ENCODE data around the gene ADAMTS13. TPM values are rescaled to one million over a fixed set of nuclear protein-coding genes. Genes with fewer than 3 reads are reported as not detected.

Gene ADAMTS13
- total RNA-seq, 4 donors from 2014 or later = 1.0 to 2.2 (median 1.4) TPM

DNA sequence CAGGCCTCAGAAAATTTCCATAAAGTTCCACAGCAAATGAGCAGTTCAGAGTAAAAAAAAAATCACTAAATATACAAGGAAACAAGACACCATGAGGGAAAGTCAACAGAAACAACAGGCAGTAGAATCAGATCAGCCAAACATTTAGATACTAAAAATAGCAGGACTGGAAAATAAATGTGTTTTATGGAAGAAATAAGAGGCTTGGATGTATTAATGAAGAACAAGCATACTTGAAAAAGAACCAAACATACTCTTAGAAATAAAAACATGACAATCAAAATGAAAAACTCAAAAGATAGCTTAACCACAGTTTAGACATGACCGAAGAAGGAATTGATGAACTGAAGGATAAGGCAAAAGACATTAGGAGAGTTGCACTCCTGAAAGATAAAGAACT lies 79.9 kb downstream of the ADAMTS13 start:
- peaks cover 0 to 6% (median 3%) of the 10 kb centered on the region in 3 donors for H3K9me3 ChIP-seq
- in situ Hi-C loops (cut with MboI; ENCODE audit: low sequenced_read_pairs in 4 of 4) (no loop called here), intact Hi-C loops (cut with DNase I; ENCODE audit: low total_unique reads) (no loop called here)
- TF ChIP-seq, protein P1, sequence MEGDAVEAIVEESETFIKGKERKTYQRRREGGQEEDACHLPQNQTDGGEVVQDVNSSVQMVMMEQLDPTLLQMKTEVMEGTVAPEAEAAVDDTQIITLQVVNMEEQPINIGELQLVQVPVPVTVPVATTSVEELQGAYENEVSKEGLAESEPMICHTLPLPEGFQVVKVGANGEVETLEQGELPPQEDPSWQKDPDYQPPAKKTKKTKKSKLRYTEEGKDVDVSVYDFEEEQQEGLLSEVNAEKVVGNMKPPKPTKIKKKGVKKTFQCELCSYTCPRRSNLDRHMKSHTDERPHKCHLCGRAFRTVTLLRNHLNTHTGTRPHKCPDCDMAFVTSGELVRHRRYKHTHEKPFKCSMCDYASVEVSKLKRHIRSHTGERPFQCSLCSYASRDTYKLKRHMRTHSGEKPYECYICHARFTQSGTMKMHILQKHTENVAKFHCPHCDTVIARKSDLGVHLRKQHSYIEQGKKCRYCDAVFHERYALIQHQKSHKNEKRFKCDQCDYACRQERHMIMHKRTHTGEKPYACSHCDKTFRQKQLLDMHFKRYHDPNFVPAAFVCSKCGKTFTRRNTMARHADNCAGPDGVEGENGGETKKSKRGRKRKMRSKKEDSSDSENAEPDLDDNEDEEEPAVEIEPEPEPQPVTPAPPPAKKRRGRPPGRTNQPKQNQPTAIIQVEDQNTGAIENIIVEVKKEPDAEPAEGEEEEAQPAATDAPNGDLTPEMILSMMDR (IDR thresholded peaks at IDR 0.05 in 4 of 5, conservative IDR thresholded peaks at IDR 0.05 in 1 of 5) = no peak
- TF ChIP-seq POLR2A (IDR thresholded peaks at IDR 0.05) = no peak
- ATAC-seq (no peak), DNase-seq (no peak)
- no peak overlapping the region for H3K4me3 ChIP-seq
- H3K4me1 ChIP-seq = no peaks in the 10 kb centered on the region
- H3K27ac ChIP-seq = no peak overlapping the region
- no peaks in the 10 kb centered on the region for H3K36me3 ChIP-seq
- H3K27me3 ChIP-seq = peaks cover 0 to 7% (median 0%) of the 10 kb centered on the region in 3 donors

DNA sequence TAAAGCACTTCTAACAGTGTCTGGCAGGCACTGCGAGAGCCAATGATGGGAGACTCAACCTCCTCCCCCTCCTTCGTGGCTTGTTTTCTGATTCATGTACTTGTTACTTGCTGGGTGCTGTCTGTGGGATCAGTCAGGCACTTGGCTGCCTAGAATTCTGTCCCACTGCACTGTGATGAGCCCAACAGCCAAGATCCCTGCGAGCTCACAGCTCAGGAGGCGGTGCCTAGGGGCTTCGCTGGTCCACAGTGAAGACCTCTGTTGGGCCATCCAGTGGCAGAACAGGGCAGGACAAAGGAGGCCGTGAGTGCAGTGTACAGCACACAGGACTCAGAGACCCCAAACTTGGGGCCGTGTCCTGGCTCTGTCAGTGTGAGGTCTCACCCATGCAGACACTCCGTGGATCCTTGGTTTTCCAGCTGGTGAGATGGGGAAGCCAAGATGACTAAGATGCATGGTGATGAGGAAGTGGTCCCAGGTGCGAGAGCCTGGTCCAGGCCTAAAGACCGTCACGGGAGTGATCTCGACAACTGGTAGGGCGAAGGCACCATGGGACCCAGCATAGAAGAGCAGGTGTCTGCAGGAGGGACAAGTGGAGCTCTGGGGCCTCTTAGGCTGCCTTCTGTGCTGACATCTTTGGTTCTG lies 83.1 kb downstream of the ADAMTS13 start:
- H3K27ac ChIP-seq = peak overlapping the region in 2 of 4 donors; percentile 18 to 54

DNA sequence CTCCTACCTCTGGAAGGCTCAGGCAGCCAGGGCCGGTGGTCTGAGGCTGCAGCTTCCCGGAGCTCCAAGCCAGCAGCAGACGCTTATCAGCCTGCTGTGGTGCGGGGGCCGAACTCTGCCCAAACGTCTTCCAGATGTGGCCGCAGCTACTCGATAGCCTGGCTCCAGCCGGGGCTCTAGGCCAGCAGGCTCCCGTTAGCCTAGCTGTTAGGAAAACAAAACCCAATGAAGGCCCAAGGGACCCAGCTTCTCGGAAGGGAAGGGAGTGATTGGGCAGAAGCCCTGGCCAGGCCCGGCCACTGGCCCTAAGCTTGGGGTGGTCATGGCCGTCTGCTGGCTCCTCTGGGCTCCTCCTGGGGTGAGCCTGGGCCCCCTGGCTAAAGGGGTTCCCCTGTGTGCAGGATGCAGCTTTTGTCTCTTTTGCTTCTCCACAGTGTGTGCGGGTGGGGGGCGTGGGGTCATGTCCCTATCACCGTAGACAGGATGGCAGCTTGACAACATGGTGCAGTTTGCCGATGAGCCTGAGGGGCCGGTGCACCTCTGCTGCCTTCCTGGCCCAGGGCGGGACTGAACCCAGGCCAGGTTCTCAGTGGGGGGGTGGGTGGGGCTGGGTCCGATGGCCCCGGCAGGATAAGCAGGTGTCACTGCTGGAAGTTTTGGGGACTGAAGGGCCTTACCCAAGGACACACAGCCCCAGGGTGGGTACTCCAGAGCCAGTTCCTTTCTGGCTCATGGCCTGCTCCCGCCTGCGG lies 83.9 kb downstream of the ADAMTS13 start:
- Histone ChIP-seq H3K27ac (peak overlapping the region in 2 of 4 donors; percentile 18 to 54), H3K4me3 (no peak overlapping the region), H3K9me3 (peaks cover 0 to 6% (median 3%) of the 10 kb centered on the region in 3 donors), H3K27me3 (peaks cover 10 to 20% (median 13%) of the 10 kb centered on the region in 3 donors), H3K4me1 (no peaks in the 10 kb centered on the region), H3K36me3 (no peaks in the 10 kb centered on the region)
- peak in 1 of 2 donors; percentile 52 for DNase-seq
- in situ Hi-C loops (cut with MboI; ENCODE audit: low sequenced_read_pairs in 4 of 4) (no loop called here), intact Hi-C loops (cut with DNase I; ENCODE audit: low total_unique reads) (no loop called here)
- TF ChIP-seq, protein P1 (IDR thresholded peaks at IDR 0.05 in 4 of 5, conservative IDR thresholded peaks at IDR 0.05 in 1 of 5) = no peak
- TF ChIP-seq POLR2A (IDR thresholded peaks at IDR 0.05) = no peak
- peak in 1 of 2 donors; percentile 53 for ATAC-seq

More for the DNA sequence above, 83.1 kb downstream of the ADAMTS13 start:
- intact Hi-C loops (cut with DNase I; ENCODE audit: low total_unique reads) (no loop called here), in situ Hi-C loops (cut with MboI; ENCODE audit: low sequenced_read_pairs in 4 of 4) (no loop called here)
- TF ChIP-seq, protein P1 (IDR thresholded peaks at IDR 0.05 in 4 of 5, conservative IDR thresholded peaks at IDR 0.05 in 1 of 5) = no peak
- no peak for TF ChIP-seq POLR2A (IDR thresholded peaks at IDR 0.05)
- Histone ChIP-seq H3K27me3 (peaks cover 8 to 14% (median 8%) of the 10 kb centered on the region in 3 donors), H3K36me3 (no peaks in the 10 kb centered on the region), H3K4me1 (no peaks in the 10 kb centered on the region), H3K4me3 (no peak overlapping the region), H3K9me3 (peaks cover 0 to 6% (median 3%) of the 10 kb centered on the region in 3 donors)
- ATAC-seq (no peak), DNase-seq (no peak)

DNA sequence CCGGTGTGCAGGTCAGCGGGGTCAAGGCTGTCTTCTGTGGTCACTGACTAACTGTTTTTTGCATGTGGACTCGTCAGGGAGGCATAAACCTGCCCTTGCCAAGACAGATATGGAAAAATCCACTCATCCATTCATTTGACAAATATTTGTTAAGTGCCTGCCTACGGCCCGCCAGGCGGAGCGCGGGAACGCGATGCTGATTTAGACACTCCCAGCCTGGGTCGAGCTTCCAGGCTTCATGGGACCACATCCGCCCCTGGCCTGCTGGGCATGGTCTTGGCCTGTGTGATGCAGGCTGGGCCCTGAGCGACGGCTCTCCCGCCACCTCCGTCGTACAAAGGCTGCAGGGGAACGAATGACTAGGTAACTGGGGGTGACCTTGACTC lies 84.5 kb downstream of the ADAMTS13 start:
- in situ Hi-C loops (cut with MboI; ENCODE audit: low sequenced_read_pairs in 4 of 4) = no loop called here

More for the DNA sequence above, 84.5 kb downstream of the ADAMTS13 start:
- ATAC-seq (peak; percentile 37 to 60), DNase-seq (peak in 1 of 2 donors; percentile 45)
- Histone ChIP-seq H3K36me3 (no peaks in the 10 kb centered on the region), H3K4me1 (no peaks in the 10 kb centered on the region), H3K9me3 (peaks cover 0 to 6% (median 3%) of the 10 kb centered on the region in 3 donors), H3K4me3 (no peak overlapping the region), H3K27ac (no peak overlapping the region), H3K27me3 (peaks cover 12 to 22% (median 13%) of the 10 kb centered on the region in 3 donors)
- intact Hi-C loops (cut with DNase I; ENCODE audit: low total_unique reads) = no loop called here
- TF ChIP-seq, protein P1 (IDR thresholded peaks at IDR 0.05 in 4 of 5, conservative IDR thresholded peaks at IDR 0.05 in 1 of 5) = no peak
- no peak for TF ChIP-seq POLR2A (IDR thresholded peaks at IDR 0.05)
